Measurements from ENCODE around the gene EXOC3.
"Not testable (repeated sequence)": the region's sequence is repeated elsewhere in the genome, so short reads cannot be mapped to it uniquely, and the experiment has no call there.

The EXOC3 gene

DNA sequence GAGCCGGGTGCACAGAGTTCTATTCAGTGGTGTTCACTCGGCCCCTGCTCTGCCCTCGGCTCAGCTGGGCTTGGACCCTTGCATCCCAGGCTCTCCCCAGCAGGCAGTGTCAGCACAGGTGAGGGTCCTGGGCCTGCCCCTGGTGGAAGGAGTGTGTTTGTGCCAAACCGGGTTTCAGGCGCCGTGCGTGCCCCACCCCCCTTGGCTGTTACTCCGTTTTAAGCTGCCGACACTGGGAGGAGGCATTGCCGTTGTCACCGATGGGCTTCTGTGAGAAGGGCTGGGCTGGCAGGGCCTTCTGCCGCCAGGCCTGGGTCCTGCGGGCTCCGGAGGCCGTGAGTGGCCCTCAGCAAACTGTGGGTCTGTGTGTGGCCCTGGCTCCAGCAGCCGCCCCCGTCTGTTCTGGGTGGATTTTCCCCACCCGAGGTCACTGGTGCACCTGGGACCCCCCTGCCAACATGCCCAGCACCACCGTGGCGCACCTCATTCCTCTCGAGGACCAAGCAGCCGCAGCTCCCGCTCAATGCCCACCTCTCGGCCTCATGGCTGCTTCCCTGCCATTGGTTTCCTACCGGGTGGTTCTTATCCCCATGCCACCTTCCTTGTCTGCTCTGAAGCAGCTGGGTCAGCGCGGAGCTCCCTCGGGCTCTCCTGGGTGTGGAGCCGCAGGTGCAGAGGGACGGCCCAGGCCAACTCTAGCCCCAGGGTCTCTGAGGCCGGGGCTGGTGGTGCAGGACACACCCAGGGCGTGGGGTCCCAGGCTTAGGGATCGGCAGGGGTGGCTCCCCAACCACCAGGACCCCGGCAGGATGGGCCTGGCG is 44.3 kb upstream of the EXOC3 start:
- TF ChIP-seq, protein P1, sequence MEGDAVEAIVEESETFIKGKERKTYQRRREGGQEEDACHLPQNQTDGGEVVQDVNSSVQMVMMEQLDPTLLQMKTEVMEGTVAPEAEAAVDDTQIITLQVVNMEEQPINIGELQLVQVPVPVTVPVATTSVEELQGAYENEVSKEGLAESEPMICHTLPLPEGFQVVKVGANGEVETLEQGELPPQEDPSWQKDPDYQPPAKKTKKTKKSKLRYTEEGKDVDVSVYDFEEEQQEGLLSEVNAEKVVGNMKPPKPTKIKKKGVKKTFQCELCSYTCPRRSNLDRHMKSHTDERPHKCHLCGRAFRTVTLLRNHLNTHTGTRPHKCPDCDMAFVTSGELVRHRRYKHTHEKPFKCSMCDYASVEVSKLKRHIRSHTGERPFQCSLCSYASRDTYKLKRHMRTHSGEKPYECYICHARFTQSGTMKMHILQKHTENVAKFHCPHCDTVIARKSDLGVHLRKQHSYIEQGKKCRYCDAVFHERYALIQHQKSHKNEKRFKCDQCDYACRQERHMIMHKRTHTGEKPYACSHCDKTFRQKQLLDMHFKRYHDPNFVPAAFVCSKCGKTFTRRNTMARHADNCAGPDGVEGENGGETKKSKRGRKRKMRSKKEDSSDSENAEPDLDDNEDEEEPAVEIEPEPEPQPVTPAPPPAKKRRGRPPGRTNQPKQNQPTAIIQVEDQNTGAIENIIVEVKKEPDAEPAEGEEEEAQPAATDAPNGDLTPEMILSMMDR (IDR thresholded peaks at IDR 0.05; ENCODE audit: insufficient read depth, low read depth, low read length, missing control alignments): no peak
- no peak overlapping the region for H3K4me3 ChIP-seq (ENCODE audit: low read depth, low read length)
- DNase-seq (ENCODE audit: low read depth): no peak

- H3K4me3 ChIP-seq (ENCODE audit: low read depth, low read length): peak overlapping the region; percentile 35
- DNase-seq (ENCODE audit: low read depth): peak; percentile 95
- TF ChIP-seq, protein P1 (IDR thresholded peaks at IDR 0.05; ENCODE audit: insufficient read depth, low read depth, low read length, missing control alignments): no peak
These were observed 43.4 kb upstream of the EXOC3 start for GRCh38 chr5:399296-400281.

GRCh38 chr5:400282-401145 is 42.5 kb upstream of the EXOC3 start:
- H3K4me3 ChIP-seq (ENCODE audit: low read depth, low read length): peak overlapping the region; percentile 35
- no peak for DNase-seq (ENCODE audit: low read depth)
- TF ChIP-seq, protein P1 (IDR thresholded peaks at IDR 0.05; ENCODE audit: insufficient read depth, low read depth, low read length, missing control alignments): no peak

GRCh38 chr5:401146-402034 is 41.6 kb upstream of the EXOC3 start:
- no peak for DNase-seq (ENCODE audit: low read depth)
- no peak overlapping the region for H3K4me3 ChIP-seq (ENCODE audit: low read depth, low read length)
- TF ChIP-seq, protein P1 (IDR thresholded peaks at IDR 0.05; ENCODE audit: insufficient read depth, low read depth, low read length, missing control alignments): no peak

DNA sequence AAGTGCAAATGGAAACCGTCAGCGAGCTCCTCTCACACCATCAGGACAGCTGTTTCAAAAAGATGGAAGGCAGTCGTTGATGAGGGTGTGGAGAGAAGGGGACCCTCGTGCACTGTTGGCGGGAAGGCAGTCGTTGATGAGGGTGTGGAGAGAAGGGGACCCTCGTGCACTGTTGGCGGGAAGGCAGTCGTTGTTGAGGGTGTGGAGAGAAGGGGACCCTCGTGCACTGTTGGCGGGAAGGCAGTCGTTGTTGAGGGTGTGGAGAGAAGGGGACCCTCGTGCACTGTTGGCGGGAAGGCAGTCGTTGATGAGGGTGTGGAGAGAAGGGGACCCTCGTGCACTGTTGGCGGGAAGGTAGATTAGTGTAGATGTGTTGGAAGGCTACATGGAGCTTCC is 40.8 kb upstream of the EXOC3 start:
- not testable (repeated sequence) for H3K4me3 ChIP-seq (ENCODE audit: low read depth, low read length); DNase-seq (ENCODE audit: low read depth)

DNA sequence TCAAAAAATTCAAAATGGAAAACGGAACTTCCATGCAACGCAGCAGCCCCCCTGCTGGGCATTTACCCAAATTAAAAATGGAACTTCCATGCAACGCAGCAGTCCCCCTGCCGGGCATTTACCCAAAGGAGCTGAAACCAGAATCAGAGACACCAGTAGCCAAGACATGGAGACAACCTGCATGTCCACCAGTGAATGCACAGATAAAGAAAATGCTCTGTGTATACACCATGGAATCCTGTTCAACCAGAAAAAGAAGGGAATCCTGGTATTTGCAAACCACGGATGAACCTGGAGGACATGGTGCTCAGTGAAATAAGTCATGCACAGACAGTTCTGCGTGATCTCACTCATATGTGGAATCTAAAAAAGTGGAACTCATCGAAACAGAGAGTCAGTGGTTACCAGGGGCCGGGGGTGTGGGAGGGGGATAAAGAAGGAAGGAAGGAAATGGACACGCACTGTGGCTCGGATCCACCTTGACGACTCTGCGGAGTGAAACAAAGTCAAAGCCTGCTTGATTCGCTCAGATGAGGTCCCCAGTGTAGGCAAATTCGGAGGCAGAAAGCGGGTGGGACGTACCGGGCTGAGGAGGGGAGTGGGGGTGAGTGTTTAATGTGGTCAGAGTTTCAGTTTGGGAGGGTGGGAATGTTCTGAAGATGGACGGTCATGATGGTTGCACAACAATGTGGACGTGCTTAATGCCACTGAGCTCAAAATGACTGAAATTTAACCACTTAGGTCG is 40.2 kb upstream of the EXOC3 start:
- TF ChIP-seq, protein P1 (IDR thresholded peaks at IDR 0.05; ENCODE audit: insufficient read depth, low read depth, low read length, missing control alignments): no peak
- no peak overlapping the region for H3K4me3 ChIP-seq (ENCODE audit: low read depth, low read length)
- peak; percentile 92 for DNase-seq (ENCODE audit: low read depth)
